ENCODE results near the gene RMRP. TPM values are rescaled to one million over a fixed set of nuclear protein-coding genes. Genes with fewer than 3 reads are reported as not detected.

The RMRP gene
- total and polyA plus RNA-seq, 10 of the 15 experiments (the other 5 are each of a cell fraction or from before 2014, with no cell fraction given) = 12.0 to 42,450 (median 6,418) TPM; not detected in 4

DNA sequence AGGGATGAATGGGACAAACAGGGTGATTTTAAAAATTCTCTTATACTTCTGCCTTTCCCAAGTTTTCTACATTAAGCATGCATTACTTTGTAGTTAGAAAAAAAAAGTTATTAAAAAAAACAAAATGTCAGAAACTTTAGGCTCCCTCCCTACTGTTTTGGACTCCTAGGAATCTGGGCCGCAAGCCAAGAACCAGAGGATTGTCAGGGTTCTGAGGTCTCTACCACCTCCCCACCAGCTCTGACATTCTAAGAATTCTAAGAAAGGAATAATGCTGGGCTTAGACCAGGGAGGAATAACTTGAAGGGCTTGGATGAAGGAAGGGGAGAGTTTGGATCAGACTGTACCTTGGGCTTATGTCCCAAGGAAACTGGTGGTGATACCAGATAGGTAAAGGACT is 8.2 kb upstream of the RMRP start:
- FAIRE-seq (no peak), DNase-seq (ENCODE audit: low read depth, low spot score) (no peak), ATAC-seq (no peak)
- H3K4me3 ChIP-seq = no peak overlapping the region
- peaks cover 27% of the 10 kb centered on the region for H3K4me1 ChIP-seq (ENCODE audit: control insufficient read depth, insufficient read depth, low read length)
- no peaks in the 10 kb centered on the region for H4K20me1 ChIP-seq (ENCODE audit: control insufficient read depth, insufficient read depth)
- POLR2A ChIA-PET = interaction anchor here (1.0 to 10.9 kb wide), 7 partner anchors 9 to 84 kb away, joined by 3 to 163 read pairs (median 12); partner anchors contain the start of genes CREB3, SIT1 and TLN1
- no peak overlapping the region for H2AFZ ChIP-seq (ENCODE audit: control insufficient read depth, low read depth, low read length)
- H3K9me3 ChIP-seq (replicated peaks; ENCODE audit: control insufficient read depth, insufficient read depth, low read length) = no peaks in the 10 kb centered on the region
- H3K79me2 ChIP-seq (ENCODE audit: control insufficient read depth, insufficient read depth, low read length) = peaks cover 22% of the 10 kb centered on the region
- H3K4me2 ChIP-seq (ENCODE audit: control insufficient read depth, insufficient read depth) = no peak overlapping the region
- peaks cover 4% of the 10 kb centered on the region in 2 experiments; a peak in 2 of 4 replicates for H3K36me3 ChIP-seq (ENCODE audit: control insufficient read depth in 2 of 2, insufficient read depth in 2 of 2, low read length in 1 of 2)
- no peak overlapping the region for H3K27ac ChIP-seq (ENCODE audit: control insufficient read depth, insufficient read depth)
- CTCF ChIA-PET = interaction anchor here (0.8 to 13.5 kb wide), 9 partner anchors 9 to 83 kb away, joined by 3 to 227 read pairs (median 6); partner anchors contain the start of genes CREB3, GBA2, RGP1 and SIT1
- WGBS (ENCODE audit: insufficient coverage, insufficient replicate concordance, low lambda C conversion rate, missing lambda C conversion rate) = 96% methylated on average over 1 of the region's 1 CpG
- in situ Hi-C loops (cut with MboI) = loop anchor here (5.0 kb wide), 1 partner anchor 56 kb away; no protein-coding TSS in a partner anchor
- intact Hi-C loops (cut with micrococcal nuclease; ENCODE audit: unreplicated experiment) = no loop called here
- H3K27me3 ChIP-seq (replicated peaks in 1 of 2; ENCODE audit: control insufficient read depth in 2 of 2, insufficient read depth in 2 of 2, low read length in 1 of 2) = no peaks in the 10 kb centered on the region
- no peak overlapping the region for H3K9ac ChIP-seq (ENCODE audit: control insufficient read depth, insufficient read depth, low read length)
- SMC1A ChIA-PET (ENCODE audit: uncharacterized antibody, unreplicated experiment) = interaction anchor here (0.6 to 12.5 kb wide), 7 partner anchors 8 to 64 kb away, joined by 3 to 145 read pairs (median 3); partner anchors contain the start of genes CREB3, RMRP and TLN1
- RAD21 ChIA-PET (ENCODE audit: unreplicated experiment) = interaction anchor here (0.5 to 9.7 kb wide), 10 partner anchors 8 to 90 kb away, joined by 3 to 95 read pairs (median 6); partner anchors contain the start of genes CCDC107, CREB3, RMRP and SIT1
- no TSS peak for BruUV-seq (replicated peaks)
- TF ChIP-seq FOS (IDR thresholded peaks at IDR 0.05; ENCODE audit: borderline replicate concordance, extremely low read depth, insufficient read length) = no peak
- TF ChIP-seq ZSCAN29 (IDR thresholded peaks at IDR 0.05) = no peak
- TF ChIP-seq SMAD1 (IDR thresholded peaks at IDR 0.05; ENCODE audit: low read depth, partially characterized antibody) = no peak
- no peak for TF ChIP-seq CBX3 (IDR thresholded peaks at IDR 0.05; ENCODE audit: borderline replicate concordance, low read depth)
- TF ChIP-seq ATF3 (IDR thresholded peaks at IDR 0.05; ENCODE audit: borderline replicate concordance, extremely low read depth, low read depth, low read length) = no peak
- TF ChIP-seq, protein P1, sequence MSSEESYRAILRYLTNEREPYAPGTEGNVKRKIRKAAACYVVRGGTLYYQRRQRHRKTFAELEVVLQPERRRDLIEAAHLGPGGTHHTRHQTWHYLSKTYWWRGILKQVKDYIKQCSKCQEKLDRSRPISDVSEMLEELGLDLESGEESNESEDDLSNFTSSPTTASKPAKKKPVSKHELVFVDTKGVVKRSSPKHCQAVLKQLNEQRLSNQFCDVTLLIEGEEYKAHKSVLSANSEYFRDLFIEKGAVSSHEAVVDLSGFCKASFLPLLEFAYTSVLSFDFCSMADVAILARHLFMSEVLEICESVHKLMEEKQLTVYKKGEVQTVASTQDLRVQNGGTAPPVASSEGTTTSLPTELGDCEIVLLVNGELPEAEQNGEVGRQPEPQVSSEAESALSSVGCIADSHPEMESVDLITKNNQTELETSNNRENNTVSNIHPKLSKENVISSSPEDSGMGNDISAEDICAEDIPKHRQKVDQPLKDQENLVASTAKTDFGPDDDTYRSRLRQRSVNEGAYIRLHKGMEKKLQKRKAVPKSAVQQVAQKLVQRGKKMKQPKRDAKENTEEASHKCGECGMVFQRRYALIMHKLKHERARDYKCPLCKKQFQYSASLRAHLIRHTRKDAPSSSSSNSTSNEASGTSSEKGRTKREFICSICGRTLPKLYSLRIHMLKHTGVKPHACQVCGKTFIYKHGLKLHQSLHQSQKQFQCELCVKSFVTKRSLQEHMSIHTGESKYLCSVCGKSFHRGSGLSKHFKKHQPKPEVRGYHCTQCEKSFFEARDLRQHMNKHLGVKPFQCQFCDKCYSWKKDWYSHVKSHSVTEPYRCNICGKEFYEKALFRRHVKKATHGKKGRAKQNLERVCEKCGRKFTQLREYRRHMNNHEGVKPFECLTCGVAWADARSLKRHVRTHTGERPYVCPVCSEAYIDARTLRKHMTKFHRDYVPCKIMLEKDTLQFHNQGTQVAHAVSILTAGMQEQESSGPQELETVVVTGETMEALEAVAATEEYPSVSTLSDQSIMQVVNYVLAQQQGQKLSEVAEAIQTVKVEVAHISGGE (CRISPR knock-in tag; IDR thresholded peaks at IDR 0.05) = no peak
- TF ChIP-seq ZNF217 (IDR thresholded peaks at IDR 0.05) = no peak
- TF ChIP-seq BCL11A (IDR thresholded peaks at IDR 0.05; ENCODE audit: low read depth, low read length) = no peak
- no peak for TF ChIP-seq POLR2A (IDR thresholded peaks at IDR 0.05; ENCODE audit: low read depth, low read length)
- no peak for TF ChIP-seq BCLAF1 (IDR thresholded peaks at IDR 0.05)
- TF ChIP-seq NFXL1 (IDR thresholded peaks at IDR 0.05; ENCODE audit: borderline replicate concordance) = no peak
- no peak for TF ChIP-seq MYC (IDR thresholded peaks at IDR 0.05; ENCODE audit: insufficient read depth, insufficient read length, insufficient replicate concordance, low read length, severe bottlenecking)
